Lower leg skin (tissue), 4 donors: ENCODE results near the gene OR9I1. TPM values are rescaled to one million over a fixed set of nuclear protein-coding genes. Genes with fewer than 3 reads are reported as not detected.

Experiments used
- DNase-seq, 2 donors: peaks; one replicate each; pipeline ENCODE4 v3.0.0-alpha.2; 2019; ENCODE audit warnings: low spot score in 2 of 2
- H3K4me3 ChIP-seq: fragments of 200-600 bp; sonication (generic); 2 replicates; pipeline ENCODE4 v1.5.1; 2017; ENCODE audit warnings: mild to moderate bottlenecking, low read depth; ENCODE audit not compliant: poor library complexity, severe bottlenecking
- CTCF ChIP-seq, 3 donors: fragments of 450-650 bp; IDR thresholded peaks; one replicate each; pipeline ENCODE4 v1.5.1; 2016; ENCODE audit warnings: antibody characterized with exemption in 3 of 3, mild to moderate bottlenecking in 3 of 3, moderate library complexity in 2 of 3
- POLR2A ChIP-seq, 2 donors: fragments of 450-650 bp; IDR thresholded peaks; one replicate each; pipeline ENCODE4 v1.6.1; 2016 to 2017; ENCODE audit warnings: antibody characterized with exemption in 2 of 2, mild to moderate bottlenecking in 1 of 2, moderate library complexity in 1 of 2
- WGBS, 2 donors: methylation state at CpG; one replicate each; pipeline ENCODE4 v1.1.5; 2018; 5-methylcytosine and 5-hydroxymethylcytosine counted together
- intact Hi-C: fragments of 100-400 bp; cut with DNase I; formaldehyde crosslinking; loops from one replicate; pipeline ENCODE4 v1.15.0; 2023; ENCODE audit warnings: low total_unique reads
- total RNA-seq, 4 donors: library from RNA; depleted of rRNA; stranded (reverse); fragments of >200 nt; gene quantifications; one replicate each; pipeline ENCODE4 v1.1.0, GENCODE V29; 2016

Gene OR9I1
- total RNA-seq, 4 donors from 2014 or later = not detected

- TF ChIP-seq CTCF (IDR thresholded peaks at IDR 0.05) (no peak), POLR2A (IDR thresholded peaks at IDR 0.05) (no peak)
- 53 to 60% methylated on average over 2 of the region's 2 CpGs for WGBS, 2 donors
- no peak for DNase-seq
- intact Hi-C loops = no loop called here
- no peak overlapping the region for H3K4me3 ChIP-seq
Observed at GRCh38 chr11:58086528-58086927, 38.8 kb downstream of the OR9I1 start.

GRCh38 chr11:58075781-58076180 lies 49.5 kb downstream of the OR9I1 start:
- DNase-seq = no peak
- TF ChIP-seq POLR2A (IDR thresholded peaks at IDR 0.05) (no peak), CTCF (IDR thresholded peaks at IDR 0.05) (no peak)
- intact Hi-C loops = no loop called here
- no peak overlapping the region for H3K4me3 ChIP-seq
- WGBS, 2 donors = 24 to 52% methylated on average over 2 of the region's 2 CpGs

DNA sequence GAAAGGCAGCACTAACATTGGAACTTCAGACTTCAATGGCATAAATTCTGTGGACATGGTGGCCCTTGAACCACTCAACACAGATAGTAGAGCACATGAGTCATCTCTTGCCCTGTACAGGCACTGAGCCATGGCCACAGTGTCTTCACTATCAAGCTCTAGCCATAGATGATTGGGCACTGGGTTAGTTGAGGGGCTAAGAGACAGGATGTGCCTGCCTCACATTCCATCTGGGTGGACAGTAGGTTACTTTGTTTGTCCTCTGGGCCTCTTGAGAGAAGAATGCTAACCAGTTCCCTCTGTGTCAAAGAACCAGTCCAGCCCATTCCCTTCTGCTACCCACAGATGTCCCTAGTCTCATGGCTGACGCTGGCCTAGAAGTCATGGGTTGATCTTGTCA lies 54.7 kb downstream of the OR9I1 start:
- no peak for DNase-seq
- intact Hi-C loops = no loop called here
- TF ChIP-seq CTCF (IDR thresholded peaks at IDR 0.05) = no peak
- TF ChIP-seq POLR2A (IDR thresholded peaks at IDR 0.05) = no peak
- WGBS, 2 donors = 83 to 85% methylated on average over 1 of the region's 1 CpG
- no peak overlapping the region for H3K4me3 ChIP-seq

DNA sequence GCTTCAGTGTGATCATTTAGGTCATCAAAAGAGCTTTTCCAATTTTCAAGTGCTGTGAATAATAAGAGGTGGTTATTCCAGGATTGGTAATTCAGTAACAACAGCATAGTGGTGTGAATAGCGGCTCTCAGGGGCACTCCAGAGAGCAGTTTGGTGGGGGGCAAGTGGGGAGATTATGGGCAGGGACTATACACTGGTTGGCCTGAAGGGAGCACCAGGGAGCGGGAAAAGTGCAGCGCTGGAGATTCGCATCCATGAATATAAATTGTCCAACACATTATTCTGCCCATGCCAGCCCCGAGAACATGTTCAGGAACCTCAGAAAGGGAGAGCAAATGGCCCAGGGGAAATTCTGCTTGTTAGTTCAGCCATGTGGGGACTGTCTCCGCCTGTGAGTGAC lies 56.7 kb downstream of the OR9I1 start:
- intact Hi-C loops = no loop called here
- DNase-seq = no peak
- H3K4me3 ChIP-seq = no peak overlapping the region
- WGBS, 2 donors = 81 to 91% methylated on average over 6 of the region's 6 CpGs
- TF ChIP-seq POLR2A (IDR thresholded peaks at IDR 0.05) = no peak
- no peak for TF ChIP-seq CTCF (IDR thresholded peaks at IDR 0.05)

GRCh38 chr11:58067685-58068084 lies 57.6 kb downstream of the OR9I1 start:
- TF ChIP-seq POLR2A (IDR thresholded peaks at IDR 0.05) (no peak), CTCF (IDR thresholded peaks at IDR 0.05) (no peak)
- no peak overlapping the region for H3K4me3 ChIP-seq
- no peak for DNase-seq
- intact Hi-C loops = no loop called here
- WGBS, 2 donors = 63 to 71% methylated on average over 5 of the region's 5 CpGs

Other genes starting within 250 kb of the OR9I1 start
- gene OR9Q1, start 101.6 kb downstream of the OR9I1 start, total RNA-seq = not detected
- not detected for gene OR6Q1, start 94.6 kb downstream of the OR9I1 start, total RNA-seq
- under 1 TPM in 1 of 4 donors, not detected in 3; 0.65 TPM for gene OR9Q2, start 63.5 kb upstream of the OR9I1 start, total RNA-seq
- gene OR1S2, start 78.6 kb upstream of the OR9I1 start, total RNA-seq = not detected
- not detected for gene OR1S1, start 87.2 kb upstream of the OR9I1 start, total RNA-seq
- gene OR10Q1, start 103.4 kb upstream of the OR9I1 start, total RNA-seq = not detected
- not detected for gene OR10W1, start 142.7 kb upstream of the OR9I1 start, total RNA-seq
- gene OR5B17, start 233.5 kb upstream of the OR9I1 start, total RNA-seq = not detected